Measurements from ENCODE around the gene FARP1. TPM values are rescaled to one million over a fixed set of nuclear protein-coding genes. Genes with fewer than 3 reads are reported as not detected.

Gene FARP1
- total RNA-seq, 2 experiments from 2014 or later, result 0.21 to 0.48 TPM

- Mint-ChIP-seq H3K27me3 (peaks cover 3% of the 10 kb centered on the region), H3K27ac (no peak overlapping the region), H3K4me3 (no peak overlapping the region), H3K4me1 (no peaks in the 10 kb centered on the region), H3K36me3 (no peaks in the 10 kb centered on the region), H3K9me3 (no peaks in the 10 kb centered on the region)
- no peak for DNase-seq
These were observed 93.3 kb downstream of the FARP1 start for GRCh38 chr13:98236197-98236596.

- H3K4me1 Mint-ChIP-seq, result no peaks in the 10 kb centered on the region
- no peak overlapping the region for H3K27ac Mint-ChIP-seq
- H3K36me3 Mint-ChIP-seq, result no peaks in the 10 kb centered on the region
- H3K27me3 Mint-ChIP-seq, result peaks cover 3% of the 10 kb centered on the region
- no peak for DNase-seq
- H3K4me3 Mint-ChIP-seq, result no peak overlapping the region
- no peaks in the 10 kb centered on the region for H3K9me3 Mint-ChIP-seq
These were observed 94.4 kb downstream of the FARP1 start for GRCh38 chr13:98237331-98237730.

- no peaks in the 10 kb centered on the region for H3K9me3 Mint-ChIP-seq
- no peak for DNase-seq
- H3K27me3 Mint-ChIP-seq, result peaks cover 5% of the 10 kb centered on the region
- no peaks in the 10 kb centered on the region for H3K4me1 Mint-ChIP-seq
- no peak overlapping the region for H3K27ac Mint-ChIP-seq
- H3K36me3 Mint-ChIP-seq, result no peaks in the 10 kb centered on the region
- no peak overlapping the region for H3K4me3 Mint-ChIP-seq
These were observed 96.5 kb downstream of the FARP1 start for GRCh38 chr13:98239162-98240076.

- H3K4me3 Mint-ChIP-seq, result no peak overlapping the region
- H3K4me1 Mint-ChIP-seq, result no peaks in the 10 kb centered on the region
- H3K27ac Mint-ChIP-seq, result no peak overlapping the region
- DNase-seq, result no peak
- H3K36me3 Mint-ChIP-seq, result no peaks in the 10 kb centered on the region
- no peaks in the 10 kb centered on the region for H3K9me3 Mint-ChIP-seq
- peaks cover 6% of the 10 kb centered on the region for H3K27me3 Mint-ChIP-seq
These were observed 97.2 kb downstream of the FARP1 start for GRCh38 chr13:98240135-98240534.

- Mint-ChIP-seq H3K36me3 (no peaks in the 10 kb centered on the region), H3K27me3 (peaks cover 3% of the 10 kb centered on the region), H3K9me3 (no peaks in the 10 kb centered on the region), H3K4me3 (no peak overlapping the region), H3K27ac (no peak overlapping the region), H3K4me1 (no peaks in the 10 kb centered on the region)
- DNase-seq, result no peak
These were observed 98.1 kb downstream of the FARP1 start for GRCh38 chr13:98240974-98241373.

GRCh38 chr13:98241976-98242375, 99.1 kb downstream of the FARP1 start:
- H3K27me3 Mint-ChIP-seq, result peaks cover 3% of the 10 kb centered on the region
- H3K9me3 Mint-ChIP-seq, result no peaks in the 10 kb centered on the region
- H3K36me3 Mint-ChIP-seq, result no peaks in the 10 kb centered on the region
- no peak overlapping the region for H3K4me3 Mint-ChIP-seq
- no peaks in the 10 kb centered on the region for H3K4me1 Mint-ChIP-seq
- no peak overlapping the region for H3K27ac Mint-ChIP-seq
- no peak for DNase-seq

- Mint-ChIP-seq H3K4me1 (no peaks in the 10 kb centered on the region), H3K4me3 (no peak overlapping the region), H3K36me3 (no peaks in the 10 kb centered on the region), H3K27me3 (peaks cover 7% of the 10 kb centered on the region), H3K27ac (no peak overlapping the region), H3K9me3 (no peaks in the 10 kb centered on the region)
- DNase-seq, result no peak
These were observed 99.5 kb downstream of the FARP1 start for GRCh38 chr13:98242403-98242802.

- H3K36me3 Mint-ChIP-seq, result no peaks in the 10 kb centered on the region
- H3K4me3 Mint-ChIP-seq, result no peak overlapping the region
- no peaks in the 10 kb centered on the region for H3K9me3 Mint-ChIP-seq
- DNase-seq, result no peak
- peaks cover 8% of the 10 kb centered on the region for H3K27me3 Mint-ChIP-seq
- H3K4me1 Mint-ChIP-seq, result no peaks in the 10 kb centered on the region
- H3K27ac Mint-ChIP-seq, result no peak overlapping the region
These were observed 101.0 kb downstream of the FARP1 start for GRCh38 chr13:98243929-98244272.

- H3K36me3 Mint-ChIP-seq, result no peaks in the 10 kb centered on the region
- H3K9me3 Mint-ChIP-seq, result no peaks in the 10 kb centered on the region
- no peaks in the 10 kb centered on the region for H3K4me1 Mint-ChIP-seq
- H3K27me3 Mint-ChIP-seq, result peaks cover 11% of the 10 kb centered on the region
- H3K27ac Mint-ChIP-seq, result no peak overlapping the region
- no peak for DNase-seq
- H3K4me3 Mint-ChIP-seq, result no peak overlapping the region
These were observed 103.8 kb downstream of the FARP1 start for GRCh38 chr13:98246538-98247172.

- H3K27me3 Mint-ChIP-seq, result peaks cover 7% of the 10 kb centered on the region
- no peaks in the 10 kb centered on the region for H3K36me3 Mint-ChIP-seq
- H3K4me3 Mint-ChIP-seq, result no peak overlapping the region
- H3K9me3 Mint-ChIP-seq, result no peaks in the 10 kb centered on the region
- no peaks in the 10 kb centered on the region for H3K4me1 Mint-ChIP-seq
- H3K27ac Mint-ChIP-seq, result no peak overlapping the region
- no peak for DNase-seq
These were observed 108.8 kb downstream of the FARP1 start for GRCh38 chr13:98251708-98252107.

GRCh38 chr13:98252931-98253470, 110.1 kb downstream of the FARP1 start:
- H3K27ac Mint-ChIP-seq, result no peak overlapping the region
- no peak for DNase-seq
- no peaks in the 10 kb centered on the region for H3K36me3 Mint-ChIP-seq
- H3K4me3 Mint-ChIP-seq, result no peak overlapping the region
- H3K27me3 Mint-ChIP-seq, result peaks cover 3% of the 10 kb centered on the region
- no peaks in the 10 kb centered on the region for H3K4me1 Mint-ChIP-seq
- H3K9me3 Mint-ChIP-seq, result no peaks in the 10 kb centered on the region

GRCh38 chr13:98253526-98253925, 110.6 kb downstream of the FARP1 start:
- H3K27ac Mint-ChIP-seq, result no peak overlapping the region

GRCh38 chr13:98254513-98254912, 111.6 kb downstream of the FARP1 start:
- Mint-ChIP-seq H3K4me1 (no peaks in the 10 kb centered on the region), H3K27ac (no peak overlapping the region), H3K27me3 (no peaks in the 10 kb centered on the region), H3K36me3 (no peaks in the 10 kb centered on the region), H3K4me3 (no peak overlapping the region), H3K9me3 (no peaks in the 10 kb centered on the region)
- no peak for DNase-seq

More at GRCh38 chr13:98253526-98253925, 110.6 kb downstream of the FARP1 start:
- H3K4me1 Mint-ChIP-seq, result no peaks in the 10 kb centered on the region
- H3K4me3 Mint-ChIP-seq, result no peak overlapping the region
- no peaks in the 10 kb centered on the region for H3K9me3 Mint-ChIP-seq
- no peaks in the 10 kb centered on the region for H3K36me3 Mint-ChIP-seq
- DNase-seq, result no peak
- H3K27me3 Mint-ChIP-seq, result peaks cover 3% of the 10 kb centered on the region

GRCh38 chr13:98258226-98258625, 115.3 kb downstream of the FARP1 start:
- Mint-ChIP-seq H3K4me1 (no peaks in the 10 kb centered on the region), H3K27me3 (no peaks in the 10 kb centered on the region), H3K36me3 (no peaks in the 10 kb centered on the region), H3K27ac (no peak overlapping the region), H3K4me3 (no peak overlapping the region), H3K9me3 (no peaks in the 10 kb centered on the region)
- no peak for DNase-seq

- H3K9me3 Mint-ChIP-seq, result no peaks in the 10 kb centered on the region
- H3K27me3 Mint-ChIP-seq, result no peaks in the 10 kb centered on the region
- DNase-seq, result no peak
- no peak overlapping the region for H3K4me3 Mint-ChIP-seq
- H3K4me1 Mint-ChIP-seq, result no peaks in the 10 kb centered on the region
- H3K36me3 Mint-ChIP-seq, result no peaks in the 10 kb centered on the region
- no peak overlapping the region for H3K27ac Mint-ChIP-seq
These were observed 117.7 kb downstream of the FARP1 start for GRCh38 chr13:98260357-98261164.

Measured in activated naive CD8-positive, alpha-beta T cell treated with anti-CD3 and anti-CD28 coated beads for 36 hours (primary cell).